Fibroblast of mammary gland (primary cell): ENCODE results near the gene DRG2.

Experiments
- DNase-seq: peaks from one replicate; pipeline ENCODE4 v3.0.0-alpha.2; 2010; ENCODE audit warnings: low read depth
- H3K4me3 ChIP-seq: 2 replicates; pipeline ENCODE4 v1.5.1; 2011; ENCODE audit warnings: low read depth, mild to moderate bottlenecking, low read length, moderate library complexity; ENCODE audit not compliant: control insufficient read depth
- CTCF ChIP-seq: conservative IDR thresholded peaks from 2 replicates; pipeline ENCODE4 v1.5.1; 2011; ENCODE audit warnings: low read depth, low read length, inconsistent platforms; ENCODE audit not compliant: control insufficient read depth, insufficient read depth

Gene DRG2

GRCh38 chr17:18094409-18094807, 6.7 kb downstream of the DRG2 start:
- no peak for DNase-seq
- no peak overlapping the region for H3K4me3 ChIP-seq
- no peak for TF ChIP-seq CTCF

- no peak for TF ChIP-seq CTCF
- no peak overlapping the region for H3K4me3 ChIP-seq
- no peak for DNase-seq
Observed at GRCh38 chr17:18099516-18099915, 11.8 kb downstream of the DRG2 start.

GRCh38 chr17:18100616-18101015, 12.9 kb downstream of the DRG2 start:
- no peak for DNase-seq
- H3K4me3 ChIP-seq = no peak overlapping the region
- TF ChIP-seq CTCF = no peak

GRCh38 chr17:18101828-18102227, 14.1 kb downstream of the DRG2 start:
- DNase-seq = no peak
- no peak for TF ChIP-seq CTCF
- no peak overlapping the region for H3K4me3 ChIP-seq

GRCh38 chr17:18102640-18103039, 14.9 kb downstream of the DRG2 start:
- no peak for DNase-seq
- TF ChIP-seq CTCF = no peak
- no peak overlapping the region for H3K4me3 ChIP-seq

GRCh38 chr17:18105027-18105426, 17.3 kb downstream of the DRG2 start:
- no peak for DNase-seq
- no peak overlapping the region for H3K4me3 ChIP-seq
- no peak for TF ChIP-seq CTCF

- TF ChIP-seq CTCF = no peak
- H3K4me3 ChIP-seq = no peak overlapping the region
- no peak for DNase-seq
Observed at GRCh38 chr17:18105595-18105994, 17.8 kb downstream of the DRG2 start.
